ENCODE data around the gene KIFC3. TPM values are rescaled to one million over a fixed set of nuclear protein-coding genes. Genes with fewer than 3 reads are reported as not detected.
"Not testable (repeated sequence)": the region's sequence is repeated elsewhere in the genome, so short reads cannot be mapped to it uniquely, and the experiment has no call there.

Gene KIFC3
- total RNA-seq, 3 donors from 2014 or later = 2.7 to 4.1 (median 3.2) TPM

DNA sequence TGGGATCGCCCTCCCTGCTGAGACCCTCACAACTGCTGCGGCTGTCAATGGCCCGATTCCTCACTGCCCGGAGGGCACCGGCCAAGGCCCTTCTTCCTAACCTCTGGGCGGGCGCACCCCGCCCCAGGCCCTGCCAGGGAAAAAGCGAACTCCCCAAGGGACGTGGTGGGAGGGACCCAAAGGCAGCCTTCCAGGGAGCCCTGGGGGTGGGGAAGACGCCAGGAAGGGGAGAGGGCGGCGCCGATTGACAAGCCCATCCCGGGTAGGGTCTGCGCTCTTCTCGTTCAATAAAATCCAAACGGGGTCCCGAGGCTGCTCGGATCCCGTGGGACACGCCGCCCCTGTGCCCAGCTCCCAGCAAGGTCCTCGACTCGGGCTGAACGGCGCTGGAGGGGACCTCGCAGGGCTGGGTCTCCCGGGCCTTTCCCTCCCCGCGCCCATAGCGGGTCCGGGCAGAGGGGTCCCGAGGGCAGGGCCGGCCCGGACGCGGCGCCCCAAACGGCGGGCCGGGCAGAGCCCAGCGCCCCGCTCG, 416 bp downstream of the KIFC3 start:
- Mint-ChIP-seq H3K36me3 (ENCODE audit: insufficient read depth) (no peaks in the 10 kb centered on the region), H3K4me1 (ENCODE audit: low read depth) (peaks cover 31% of the 10 kb centered on the region), H3K27me3 (ENCODE audit: low read depth) (peaks cover 24% of the 10 kb centered on the region), H3K4me3 (peak overlapping the region; percentile 52), H3K9me3 (no peaks in the 10 kb centered on the region)
- ATAC-seq (no peak), DNase-seq (no peak)

DNA sequence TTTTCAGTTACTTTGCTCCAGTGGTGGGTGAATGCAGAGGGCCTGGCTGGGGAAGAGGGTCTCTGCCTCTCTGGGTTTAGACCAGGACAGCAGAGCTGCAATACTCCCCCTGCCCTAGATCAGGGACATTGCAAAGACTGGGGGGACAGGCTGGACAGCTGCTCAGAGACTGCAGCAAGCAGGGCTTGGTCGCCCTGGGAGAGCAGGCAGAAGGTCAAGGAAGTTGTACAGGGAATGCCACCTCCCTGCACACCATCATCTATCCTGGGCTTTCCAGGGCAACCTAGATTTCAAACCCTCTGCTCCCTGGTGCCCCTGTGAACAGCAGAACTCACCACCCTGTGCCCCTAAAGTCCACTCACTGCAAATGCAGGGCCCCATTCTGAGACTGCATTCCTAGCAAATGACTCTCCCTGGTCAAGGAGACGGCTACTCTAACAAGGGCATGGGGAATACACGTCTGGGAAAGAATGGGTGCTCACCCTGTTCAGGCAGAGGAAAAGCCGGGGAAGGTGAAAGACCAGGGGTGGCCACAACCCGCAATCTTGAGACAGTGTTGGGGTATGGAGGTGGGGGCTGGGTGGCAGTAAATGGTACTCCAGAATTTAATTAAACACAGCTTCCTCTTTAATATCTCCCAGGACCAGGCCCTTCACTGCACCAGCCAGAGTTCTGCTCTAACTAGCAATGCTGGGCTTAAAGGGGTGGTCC, 1.0 kb downstream of the KIFC3 start:
- Mint-ChIP-seq H3K36me3 (ENCODE audit: insufficient read depth) (no peaks in the 10 kb centered on the region), H3K4me1 (ENCODE audit: low read depth) (peaks cover 31% of the 10 kb centered on the region), H3K27me3 (ENCODE audit: low read depth) (peaks cover 20% of the 10 kb centered on the region), H3K4me3 (peak overlapping the region; percentile 52), H3K9me3 (no peaks in the 10 kb centered on the region)
- DNase-seq (no peak), ATAC-seq (no peak)

DNA sequence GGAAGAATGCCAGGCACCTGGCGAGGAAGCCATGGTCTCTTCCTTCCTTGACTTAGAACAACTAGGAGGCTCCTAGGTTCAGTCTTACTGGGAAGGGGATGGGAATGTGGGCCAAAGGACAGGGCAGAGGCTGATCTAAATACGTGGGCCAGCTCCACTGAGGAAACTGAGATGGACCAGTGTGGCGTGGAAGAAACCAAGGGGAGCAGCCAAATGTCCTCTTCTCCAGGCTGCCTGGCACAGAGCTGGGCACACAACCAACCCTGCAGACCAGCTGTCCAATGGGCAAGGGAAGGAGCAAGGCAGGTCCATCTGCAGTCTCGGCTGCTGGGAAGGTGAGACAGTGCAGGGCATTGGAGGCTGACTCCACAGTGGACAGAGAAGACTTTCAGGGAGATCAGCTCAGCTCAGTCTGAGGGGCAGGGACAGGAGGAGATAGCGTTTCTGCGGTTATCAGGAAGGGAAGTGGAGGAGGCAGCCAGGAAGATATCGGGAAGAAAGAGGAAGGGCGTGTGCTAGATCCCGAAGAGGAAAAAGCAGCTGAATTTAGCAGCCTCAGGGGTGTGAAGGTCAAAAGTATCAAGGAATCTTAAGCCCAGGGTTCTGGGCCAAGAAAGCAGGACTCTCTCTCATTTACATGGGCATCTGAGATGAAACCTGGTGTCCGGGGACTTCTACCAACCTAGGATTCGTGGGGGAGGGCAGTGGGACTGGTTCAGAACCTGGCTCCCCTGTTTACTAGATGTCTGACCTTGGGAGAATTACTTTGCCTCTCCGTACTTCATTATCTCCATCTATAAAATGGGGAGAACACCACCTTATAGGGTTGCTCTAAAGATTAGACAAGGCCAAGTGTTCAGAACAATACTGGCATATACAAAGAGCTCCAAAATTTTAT, 1.8 kb downstream of the KIFC3 start:
- H3K27me3 Mint-ChIP-seq (ENCODE audit: low read depth) = peaks cover 17% of the 10 kb centered on the region
- H3K4me3 Mint-ChIP-seq = no peak overlapping the region
- H3K9me3 Mint-ChIP-seq = no peaks in the 10 kb centered on the region
- H3K36me3 Mint-ChIP-seq (ENCODE audit: insufficient read depth) = no peaks in the 10 kb centered on the region
- ATAC-seq (no peak), DNase-seq (no peak)
- H3K4me1 Mint-ChIP-seq (ENCODE audit: low read depth) = peaks cover 31% of the 10 kb centered on the region

DNA sequence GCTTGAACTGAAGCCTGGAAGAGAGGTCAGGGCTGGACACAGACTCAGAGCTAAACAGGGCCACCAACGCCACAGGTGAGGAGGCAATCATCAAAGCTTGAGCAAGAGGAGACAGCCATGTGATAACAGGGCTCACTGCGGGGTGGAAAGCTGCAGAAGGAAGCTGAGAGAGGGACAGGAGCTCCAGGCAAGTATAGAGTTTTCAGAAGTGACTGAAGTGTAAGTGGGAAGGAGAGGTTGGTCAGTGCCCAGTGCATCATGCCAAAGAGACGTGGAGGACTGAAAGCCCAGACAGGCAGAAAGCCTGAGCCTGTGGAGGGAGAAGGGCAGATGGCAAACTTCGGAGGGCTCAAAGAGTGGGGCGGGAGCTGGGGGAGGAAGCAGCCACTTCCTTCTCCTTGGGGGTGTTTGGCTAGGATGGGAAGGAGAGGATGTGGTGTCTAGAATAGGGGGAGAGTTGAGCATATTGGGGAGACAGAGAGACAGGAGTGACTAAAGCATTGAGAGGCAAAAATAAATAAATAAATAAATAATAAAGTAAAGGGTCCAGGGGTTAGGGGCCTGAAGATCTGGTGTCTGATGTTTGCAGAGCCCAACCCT, 2.6 kb downstream of the KIFC3 start:
- DNase-seq (no peak), ATAC-seq (no peak)
- Mint-ChIP-seq H3K4me3 (no peak overlapping the region), H3K4me1 (ENCODE audit: low read depth) (peaks cover 31% of the 10 kb centered on the region), H3K27me3 (ENCODE audit: low read depth) (peaks cover 17% of the 10 kb centered on the region), H3K36me3 (ENCODE audit: insufficient read depth) (no peaks in the 10 kb centered on the region), H3K9me3 (no peaks in the 10 kb centered on the region)

DNA sequence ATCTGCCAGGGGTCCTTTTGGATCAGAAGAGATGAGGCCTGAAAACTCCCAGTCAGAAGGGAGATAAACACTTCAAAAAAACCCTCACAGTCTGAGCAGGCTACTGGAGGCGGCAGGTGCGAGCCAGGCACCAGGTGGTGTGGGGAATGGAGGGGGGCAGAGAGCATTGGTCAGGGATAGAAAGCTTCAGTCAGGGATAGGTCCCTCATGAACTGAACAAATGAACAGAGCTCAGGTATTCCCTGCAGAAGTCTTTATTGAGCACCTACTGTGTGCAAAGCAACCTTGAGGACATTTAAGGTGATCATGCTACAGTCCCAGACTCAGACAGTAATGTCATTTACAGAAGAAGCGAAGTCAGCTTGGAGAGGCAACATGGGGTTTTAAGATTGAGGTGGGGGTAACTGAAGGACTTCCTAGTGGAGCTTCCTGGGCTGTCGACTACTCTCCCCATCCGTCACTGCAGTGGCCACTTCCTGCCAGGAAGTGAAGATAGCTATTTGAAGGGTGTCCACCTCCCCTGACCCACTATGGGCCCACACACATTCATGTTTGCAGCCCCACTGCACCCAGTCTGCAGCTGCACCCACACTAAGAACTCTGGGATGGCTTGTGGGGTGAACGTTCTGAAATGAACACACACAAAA, 3.2 kb downstream of the KIFC3 start:
- no peaks in the 10 kb centered on the region for H3K36me3 Mint-ChIP-seq (ENCODE audit: insufficient read depth)
- H3K9me3 Mint-ChIP-seq = no peaks in the 10 kb centered on the region
- peaks cover 31% of the 10 kb centered on the region for H3K4me1 Mint-ChIP-seq (ENCODE audit: low read depth)
- H3K27me3 Mint-ChIP-seq (ENCODE audit: low read depth) = peaks cover 12% of the 10 kb centered on the region
- ATAC-seq = no peak
- no peak for DNase-seq
- H3K4me3 Mint-ChIP-seq = no peak overlapping the region

DNA sequence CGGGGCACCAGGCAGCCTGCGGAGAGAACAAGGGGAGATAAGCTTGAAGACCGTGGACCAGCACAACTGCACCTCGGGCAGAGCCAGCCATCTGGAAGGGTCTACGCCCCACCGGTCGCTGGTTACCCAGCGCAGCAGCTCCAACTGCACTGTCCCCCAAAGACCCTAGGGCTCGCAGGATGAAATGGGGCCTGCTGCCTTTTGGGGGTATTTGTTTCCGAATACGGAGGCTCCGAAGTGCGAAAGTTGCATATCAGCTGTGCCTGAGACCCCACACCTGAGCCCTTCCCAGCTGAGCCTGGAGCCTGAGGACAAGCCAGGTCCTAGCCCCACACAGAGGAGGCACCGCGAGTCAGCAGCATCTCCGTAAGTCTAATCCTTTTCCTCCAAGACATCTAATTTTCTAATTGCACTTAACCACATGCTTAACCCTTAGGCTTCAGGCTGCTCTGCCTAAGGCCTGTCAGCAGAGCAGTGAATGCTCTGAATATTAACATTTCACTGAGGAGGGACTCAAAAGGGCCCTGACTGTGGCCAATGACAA, 4.0 kb downstream of the KIFC3 start:
- Mint-ChIP-seq H3K36me3 (ENCODE audit: insufficient read depth) (no peaks in the 10 kb centered on the region), H3K9me3 (no peaks in the 10 kb centered on the region), H3K4me3 (no peak overlapping the region), H3K27me3 (ENCODE audit: low read depth) (peaks cover 11% of the 10 kb centered on the region), H3K4me1 (ENCODE audit: low read depth) (peaks cover 31% of the 10 kb centered on the region)
- no peak for DNase-seq
- ATAC-seq = no peak

DNA sequence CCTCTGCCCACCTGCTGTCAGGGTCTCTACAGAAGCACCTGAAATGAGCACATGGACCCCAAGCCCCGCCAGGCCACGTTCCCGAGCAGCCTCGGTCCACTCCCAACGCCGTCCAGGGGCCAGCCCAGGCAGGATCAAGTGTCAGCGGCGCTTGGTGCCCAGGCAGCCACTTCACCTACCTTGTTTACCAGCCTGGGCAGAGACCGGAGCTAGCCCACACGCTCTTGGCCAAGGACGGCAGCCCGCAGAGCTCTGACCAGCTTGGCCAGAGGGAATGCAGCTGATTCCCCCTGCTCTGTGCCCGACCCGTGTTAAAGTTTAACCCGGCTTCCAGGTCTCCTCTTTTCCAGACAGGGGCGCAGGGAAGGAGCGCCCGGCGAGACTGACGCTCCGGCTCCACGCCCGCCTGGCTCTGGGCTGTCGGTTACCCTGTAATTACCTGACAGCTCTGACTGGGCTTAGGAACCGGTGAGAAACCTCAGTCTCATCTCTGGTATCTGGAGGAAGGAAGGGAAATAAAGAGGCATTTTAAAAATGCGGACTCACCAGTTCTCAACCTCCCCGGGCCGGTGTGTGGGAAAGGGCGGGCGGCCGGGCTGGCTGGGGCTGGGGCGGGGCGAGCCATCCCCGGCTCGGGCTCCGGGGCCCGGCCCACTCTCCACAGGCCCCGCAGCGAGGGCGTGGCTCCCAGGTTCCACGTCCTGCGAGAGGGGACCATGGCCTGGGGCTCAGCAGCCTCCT, 4.6 kb downstream of the KIFC3 start:
- H3K27me3 Mint-ChIP-seq (ENCODE audit: low read depth) = peaks cover 4% of the 10 kb centered on the region
- ATAC-seq (no peak), DNase-seq (no peak)
- H3K9me3 Mint-ChIP-seq = no peaks in the 10 kb centered on the region
- H3K4me1 Mint-ChIP-seq (ENCODE audit: low read depth) = peaks cover 26% of the 10 kb centered on the region
- no peak overlapping the region for H3K4me3 Mint-ChIP-seq
- no peaks in the 10 kb centered on the region for H3K36me3 Mint-ChIP-seq (ENCODE audit: insufficient read depth)

DNA sequence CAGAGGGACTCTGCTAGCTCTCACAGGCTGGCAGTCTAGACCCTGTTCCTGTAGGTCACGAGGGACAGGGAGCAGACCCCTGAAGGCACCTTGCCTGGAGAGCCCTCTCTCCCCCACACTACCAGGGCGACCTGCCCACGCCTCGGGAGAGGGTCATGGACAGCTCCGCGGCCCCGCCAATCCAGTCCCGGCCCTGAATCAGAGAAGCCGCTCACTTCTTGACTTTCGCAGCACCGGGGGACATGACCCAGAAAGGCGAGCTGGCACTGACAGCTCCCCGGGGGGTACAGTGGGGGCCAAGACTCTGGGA, 5.1 kb downstream of the KIFC3 start:
- DNase-seq (no peak), ATAC-seq (no peak)
- Mint-ChIP-seq H3K27me3 (ENCODE audit: low read depth) (peaks cover 2% of the 10 kb centered on the region), H3K4me1 (ENCODE audit: low read depth) (peaks cover 24% of the 10 kb centered on the region), H3K36me3 (ENCODE audit: insufficient read depth) (no peaks in the 10 kb centered on the region), H3K4me3 (no peak overlapping the region), H3K9me3 (no peaks in the 10 kb centered on the region)

DNA sequence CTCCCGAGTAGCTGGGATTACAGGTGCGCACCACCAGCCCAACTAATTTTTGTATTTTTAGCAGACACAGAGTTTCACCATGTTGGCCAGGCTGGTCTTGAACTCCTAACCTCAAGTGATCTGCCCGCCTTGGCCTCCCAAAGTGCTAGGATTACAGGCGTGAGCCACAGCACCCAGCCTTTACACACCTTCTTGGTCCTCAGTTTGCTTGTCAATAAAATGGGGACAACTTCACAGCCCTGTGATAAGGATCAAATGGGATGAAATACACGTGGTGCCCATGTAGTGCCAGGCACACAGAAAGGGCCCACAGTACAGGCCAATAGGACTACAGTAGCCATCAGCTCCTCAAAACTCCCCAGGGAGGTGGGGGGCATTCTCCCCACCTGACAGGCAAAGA, 6.3 kb downstream of the KIFC3 start:
- not testable (repeated sequence) for H3K9me3 Mint-ChIP-seq; H3K27me3 Mint-ChIP-seq (ENCODE audit: low read depth); ATAC-seq; H3K36me3 Mint-ChIP-seq (ENCODE audit: insufficient read depth); H3K4me3 Mint-ChIP-seq; DNase-seq
- H3K4me1 Mint-ChIP-seq (ENCODE audit: low read depth) = peaks cover 20% of the 10 kb centered on the region

DNA sequence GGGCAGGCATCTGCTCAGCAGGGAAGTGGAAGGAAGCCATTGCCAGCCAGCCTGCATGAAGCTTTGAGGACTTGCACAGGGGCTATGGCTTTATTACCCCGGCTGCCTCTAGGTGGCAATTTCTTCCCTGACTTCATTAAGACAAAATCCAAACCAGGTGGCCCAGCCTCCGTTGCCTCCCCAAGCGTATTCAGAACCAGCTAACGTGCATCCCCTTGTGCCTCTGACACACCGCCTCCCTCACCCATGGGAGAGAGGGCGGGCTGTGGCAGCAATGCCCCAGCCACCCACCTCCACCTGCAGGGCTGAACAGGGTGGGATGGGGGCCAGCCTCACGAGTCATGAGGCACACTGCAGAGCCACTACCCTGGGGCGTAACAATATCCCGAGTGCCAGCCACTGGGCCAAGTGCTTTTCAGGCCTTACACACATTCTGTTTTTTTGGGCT, 6.8 kb downstream of the KIFC3 start:
- no peak overlapping the region for H3K4me3 Mint-ChIP-seq
- ATAC-seq = peak in 1 of 2 donors; percentile 70
- no peaks in the 10 kb centered on the region for H3K36me3 Mint-ChIP-seq (ENCODE audit: insufficient read depth)
- H3K9me3 Mint-ChIP-seq = no peaks in the 10 kb centered on the region
- peaks cover 16% of the 10 kb centered on the region for H3K4me1 Mint-ChIP-seq (ENCODE audit: low read depth)
- peaks cover 2% of the 10 kb centered on the region for H3K27me3 Mint-ChIP-seq (ENCODE audit: low read depth)
- DNase-seq = peak; percentile 21

DNA sequence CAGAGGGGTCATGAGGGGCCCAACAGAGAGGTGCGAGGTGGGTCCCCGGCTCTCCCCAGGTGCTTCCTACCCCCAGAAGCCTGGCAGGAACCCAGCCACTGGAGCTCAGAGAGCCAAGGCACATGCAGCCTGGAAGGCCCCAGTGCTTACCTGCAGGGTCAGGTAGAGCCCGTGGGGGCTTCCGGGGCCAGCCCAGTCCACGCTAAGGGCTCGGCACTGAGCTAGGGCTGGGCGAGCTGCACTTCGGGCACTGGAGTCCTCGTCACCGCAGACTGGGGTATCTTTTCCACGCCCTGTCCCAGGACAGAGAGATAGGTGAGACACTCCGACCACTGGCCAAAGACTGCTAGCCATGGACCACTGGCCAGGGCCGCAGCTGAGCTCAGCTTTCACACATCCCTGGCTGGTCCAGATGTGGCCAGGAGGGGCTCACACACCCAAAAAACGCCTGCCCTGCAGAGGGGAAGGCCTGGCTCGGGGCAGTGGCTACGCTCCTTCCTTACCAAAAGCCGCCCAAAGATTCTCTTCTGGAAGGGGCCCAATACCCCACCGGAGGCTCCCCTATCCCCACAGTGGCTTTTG, 7.4 kb downstream of the KIFC3 start:
- Mint-ChIP-seq H3K9me3 (no peaks in the 10 kb centered on the region), H3K36me3 (ENCODE audit: insufficient read depth) (no peaks in the 10 kb centered on the region), H3K4me1 (ENCODE audit: low read depth) (peaks cover 12% of the 10 kb centered on the region), H3K4me3 (no peak overlapping the region), H3K27me3 (ENCODE audit: low read depth) (peaks cover 2% of the 10 kb centered on the region)
- no peak for DNase-seq
- no peak for ATAC-seq

DNA sequence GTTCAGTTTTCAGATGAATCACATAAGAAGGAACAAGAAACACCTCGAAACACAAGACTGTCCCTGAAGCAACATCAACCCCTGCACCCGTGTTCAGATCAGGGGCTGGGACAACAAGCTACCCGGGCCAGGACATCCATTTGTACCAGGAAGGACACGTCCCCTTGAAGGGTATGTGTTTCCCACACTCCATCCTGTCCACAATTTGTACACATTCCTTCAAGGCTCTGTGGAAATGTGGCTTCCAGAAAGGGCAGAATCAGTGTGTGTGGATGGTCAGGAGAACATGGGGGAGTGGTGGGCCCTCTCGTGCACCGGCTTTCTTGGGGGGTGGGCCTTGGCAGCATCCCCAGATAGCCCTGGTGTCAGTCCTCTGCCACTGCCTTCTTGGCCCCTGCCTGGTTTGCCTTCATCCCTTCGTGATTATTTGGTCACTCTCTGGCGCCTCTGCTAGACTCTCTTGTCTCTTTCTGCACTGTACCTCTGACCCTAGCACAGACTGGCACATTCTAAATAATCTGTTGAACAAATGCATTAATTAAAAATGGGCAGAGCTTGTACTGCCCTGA, 10.3 kb downstream of the KIFC3 start:
- Mint-ChIP-seq H3K4me1 (ENCODE audit: low read depth) (no peaks in the 10 kb centered on the region), H3K27me3 (ENCODE audit: low read depth) (no peaks in the 10 kb centered on the region)

More for the DNA sequence above, 10.3 kb downstream of the KIFC3 start:
- ATAC-seq (no peak), DNase-seq (no peak)
- no peak overlapping the region for H3K4me3 Mint-ChIP-seq
- H3K9me3 Mint-ChIP-seq = no peaks in the 10 kb centered on the region
- no peaks in the 10 kb centered on the region for H3K36me3 Mint-ChIP-seq (ENCODE audit: insufficient read depth)
